HEK293 (cell line): ENCODE data around the gene IL1RAP.

Source experiments
- CTCF ChIA-PET: fragments of 350-600 bp; formaldehyde crosslinking; extraction: SDS; loops from one replicate; lab custom pipeline; 2021; ENCODE audit warnings: antibody characterized with exemption; lab: Yijun Ruan, JAX
- POLR2A ChIA-PET: fragments of 300-600 bp; formaldehyde crosslinking; extraction: SDS; loops from one replicate; lab custom pipeline; 2020; ENCODE audit warnings: antibody characterized with exemption, inconsistent platforms; lab: Yijun Ruan, JAX
- H3K27ac ChIP-seq: fragments of 200-500 bp; sonication (Bioruptor generic); 2 replicates; pipeline ENCODE4 v1.5.1; 2014; ENCODE audit warnings: low read depth, low read length, control low read depth, inconsistent platforms; ENCODE audit errors: extremely low read depth
- H3K36me3 ChIP-seq, 2 experiments: fragments of 200-500 bp in 1 of 2; sonication (Bioruptor generic) in 1 of 2; 1 replicate in 1 of 2; 2 replicates in 1 of 2; pipeline ENCODE4 v1.5.1; 2014 to 2017; ENCODE audit warnings: inconsistent platforms in 2 of 2, low read length in 2 of 2; ENCODE audit not compliant: control insufficient read depth in 2 of 2, insufficient read depth in 1 of 2
- H3K4me1 ChIP-seq: fragments of 200-500 bp; sonication (Bioruptor generic); 2 replicates; pipeline ENCODE4 v1.5.1; 2014; ENCODE audit warnings: mild to moderate bottlenecking, low read length, inconsistent platforms; ENCODE audit not compliant: control insufficient read depth, insufficient read depth
- H3K4me3 ChIP-seq: 2 replicates; pipeline ENCODE4 v1.5.1; 2011; ENCODE audit warnings: low read depth, mild to moderate bottlenecking, control low read depth, low read length, moderate library complexity
- H3K9me3 ChIP-seq: fragments of 200-500 bp; sonication (Bioruptor generic); 2 replicates; pipeline ENCODE4 v1.5.1; 2014; ENCODE audit warnings: low read depth, low read length, inconsistent platforms; ENCODE audit not compliant: control insufficient read depth, insufficient read depth
- GFI1B ChIP-seq: fragments of 450-650 bp; formaldehyde crosslinking; IDR thresholded peaks from 2 replicates; pipeline ENCODE4 v1.5.1; 2016; ENCODE audit warnings: missing biosample characterization, missing genetic modification characterization
- GLIS2 ChIP-seq: fragments of 450-650 bp; formaldehyde crosslinking; IDR thresholded peaks from 2 replicates; pipeline ENCODE4 v1.5.1; 2016; ENCODE audit warnings: missing biosample characterization, missing genetic modification characterization
- HOXA7 ChIP-seq: sonication (generic); formaldehyde crosslinking; IDR thresholded peaks from 2 replicates; pipeline ENCODE4 v1.8.1; 2022; ENCODE audit warnings: missing genetic modification reagents, borderline replicate concordance
- KLF16 ChIP-seq: fragments of 450-650 bp; formaldehyde crosslinking; IDR thresholded peaks from 2 replicates; pipeline ENCODE4 v1.5.1; 2017; ENCODE audit warnings: missing biosample characterization, missing genetic modification characterization
- KLF9 ChIP-seq: fragments of 450-650 bp; formaldehyde crosslinking; IDR thresholded peaks from 2 replicates; pipeline ENCODE4 v1.5.1; 2016; ENCODE audit warnings: missing biosample characterization, missing genetic modification characterization, low read depth
- SETDB1 ChIP-seq: IDR thresholded peaks from one replicate; pipeline ENCODE4 v1.6.1; 2017; ENCODE audit warnings: mild to moderate bottlenecking, low read length, moderate library complexity, mixed read lengths; ENCODE audit not compliant: insufficient read length
- SP2 ChIP-seq: fragments of 450-650 bp; formaldehyde crosslinking; IDR thresholded peaks from 2 replicates; pipeline ENCODE4 v1.5.1; 2016; ENCODE audit warnings: missing biosample characterization, missing genetic modification characterization
- SP7 ChIP-seq: fragments of 450-650 bp; formaldehyde crosslinking; IDR thresholded peaks from 2 replicates; pipeline ENCODE4 v1.5.1; 2016; ENCODE audit warnings: missing biosample characterization, missing genetic modification characterization
- YY1 ChIP-seq: fragments of 450-650 bp; formaldehyde crosslinking; IDR thresholded peaks from 2 replicates; pipeline ENCODE4 v1.5.1; 2018; ENCODE audit warnings: missing biosample characterization, missing genetic modification characterization
- YY2 ChIP-seq: fragments of 450-650 bp; formaldehyde crosslinking; IDR thresholded peaks from 2 replicates; pipeline ENCODE4 v1.5.1; 2016; ENCODE audit warnings: missing biosample characterization, missing genetic modification characterization
- ZBTB44 ChIP-seq: fragments of 450-650 bp; IDR thresholded peaks from 2 replicates; pipeline ENCODE4 v1.5.1; 2018; ENCODE audit warnings: missing biosample characterization, mild to moderate bottlenecking, missing genetic modification characterization
- ZFP41 ChIP-seq: fragments of 450-650 bp; formaldehyde crosslinking; IDR thresholded peaks from 2 replicates; pipeline ENCODE4 v1.5.1; 2016; ENCODE audit warnings: missing biosample characterization, missing genetic modification characterization, borderline replicate concordance
- ZFP69B ChIP-seq: fragments of 450-650 bp; formaldehyde crosslinking; IDR thresholded peaks from 2 replicates; pipeline ENCODE4 v1.5.1; 2016; ENCODE audit warnings: missing biosample characterization, missing genetic modification characterization
- ZNF114 ChIP-seq: fragments of 450-650 bp; formaldehyde crosslinking; IDR thresholded peaks from 2 replicates; pipeline ENCODE4 v1.5.0; 2017; ENCODE audit warnings: missing biosample characterization, missing genetic modification characterization
- ZNF155 ChIP-seq: fragments of 450-650 bp; formaldehyde crosslinking; IDR thresholded peaks from 2 replicates; pipeline ENCODE4 v1.5.1; 2016; ENCODE audit warnings: missing biosample characterization, missing genetic modification characterization
- ZNF211 ChIP-seq: fragments of 450-650 bp; formaldehyde crosslinking; IDR thresholded peaks from 2 replicates; pipeline ENCODE4 v1.5.1; 2016; ENCODE audit warnings: low read depth, missing biosample characterization, missing genetic modification characterization
- ZNF311 ChIP-seq: fragments of 450-650 bp; formaldehyde crosslinking; IDR thresholded peaks from 2 replicates; pipeline ENCODE4 v1.5.1; 2017; ENCODE audit warnings: missing biosample characterization, missing genetic modification characterization, borderline replicate concordance
- ZNF335 ChIP-seq: fragments of 450-650 bp; formaldehyde crosslinking; conservative IDR thresholded peaks from 2 replicates; pipeline ENCODE4 v1.5.1; 2016; ENCODE audit warnings: missing biosample characterization, missing genetic modification characterization
- ZNF416 ChIP-seq: fragments of 450-650 bp; formaldehyde crosslinking; IDR thresholded peaks from 2 replicates; pipeline ENCODE4 v1.5.1; 2016; ENCODE audit warnings: missing biosample characterization, missing genetic modification characterization
- ZNF501 ChIP-seq: fragments of 450-650 bp; formaldehyde crosslinking; IDR thresholded peaks from 2 replicates; pipeline ENCODE4 v1.5.1; 2016; ENCODE audit warnings: missing biosample characterization, missing genetic modification characterization
- ZNF529 ChIP-seq: fragments of 450-650 bp; formaldehyde crosslinking; IDR thresholded peaks from 2 replicates; pipeline ENCODE4 v1.5.1; 2017; ENCODE audit warnings: missing genetic modification characterization, missing biosample characterization; ENCODE audit not compliant: insufficient replicate concordance
- ZNF530 ChIP-seq: fragments of 450-650 bp; formaldehyde crosslinking; IDR thresholded peaks from 2 replicates; pipeline ENCODE4 v1.5.1; 2016; ENCODE audit warnings: low read depth, missing biosample characterization, missing genetic modification characterization
- ZNF600 ChIP-seq: fragments of 450-650 bp; formaldehyde crosslinking; IDR thresholded peaks from 2 replicates; pipeline ENCODE4 v1.5.1; 2016; ENCODE audit warnings: missing biosample characterization, missing genetic modification characterization
- ZNF645 ChIP-seq: fragments of 450-650 bp; formaldehyde crosslinking; IDR thresholded peaks from 2 replicates; pipeline ENCODE4; 2016; ENCODE audit warnings: missing biosample characterization, missing genetic modification characterization
- ZNF654 ChIP-seq: fragments of 450-650 bp; formaldehyde crosslinking; IDR thresholded peaks from 2 replicates; pipeline ENCODE4 v1.5.1; 2016; ENCODE audit warnings: low read depth, missing biosample characterization, missing genetic modification characterization
- ZNF701 ChIP-seq: fragments of 450-650 bp; formaldehyde crosslinking; IDR thresholded peaks from 2 replicates; pipeline ENCODE4 v1.5.1; 2016; ENCODE audit warnings: missing biosample characterization, missing genetic modification characterization
- ZNF792 ChIP-seq: fragments of 450-650 bp; formaldehyde crosslinking; IDR thresholded peaks from 2 replicates; pipeline ENCODE4 v1.5.1; 2016; ENCODE audit warnings: missing biosample characterization, missing genetic modification characterization
- ZSCAN30 ChIP-seq: fragments of 450-650 bp; IDR thresholded peaks from 2 replicates; pipeline ENCODE4 v1.5.1; 2018; ENCODE audit warnings: missing biosample characterization, mild to moderate bottlenecking, missing genetic modification characterization, moderate library complexity
- TF ChIP-seq, protein P1 (sequence below): fragments of 450-650 bp; formaldehyde crosslinking; IDR thresholded peaks from 2 replicates; pipeline ENCODE4 v1.5.1; 2016; ENCODE audit warnings: missing biosample characterization, missing genetic modification characterization
- TF ChIP-seq, protein P2 (sequence below): fragments of 450-650 bp; formaldehyde crosslinking; IDR thresholded peaks from 2 replicates; pipeline ENCODE4 v1.5.1; 2016; ENCODE audit warnings: missing biosample characterization, missing genetic modification characterization
- TF ChIP-seq, protein P3 (sequence below): fragments of 450-650 bp; formaldehyde crosslinking; IDR thresholded peaks from 2 replicates; pipeline ENCODE4 v1.5.1; 2017; ENCODE audit warnings: missing biosample characterization, missing genetic modification characterization

The IL1RAP gene

GRCh38 chr3:190504354-190505125, 9.3 kb upstream of the IL1RAP start:
- Histone ChIP-seq H3K4me3 (no peak overlapping the region), H3K4me1 (no peaks in the 10 kb centered on the region; the same call in 1 of the 2 replicates), H3K9me3 (no peaks in the 10 kb centered on the region), H3K36me3 (no peaks in the 10 kb centered on the region), H3K27ac (no peak overlapping the region)
- ChIA-PET POLR2A (interaction anchor here (1.1 kb wide), 1 partner anchor 9 kb away, joined by 5 read pairs; the partner anchor contains the start of gene IL1RAP), CTCF (interaction anchor here (0.6 to 1.7 kb wide), 4 partner anchors 8 to 194 kb away, joined by 3 to 6 read pairs (median 4); no protein-coding TSS in a partner anchor)
- TF ChIP-seq ZNF311 (tag by site-specific recombination) (no peak), GFI1B (tag by site-specific recombination) (no peak), ZNF600 (no peak), ZNF335 (no peak), SP2 (no peak), SP7 (tag by site-specific recombination) (no peak), ZNF501 (tag by site-specific recombination) (no peak), YY1 (tag by site-specific recombination) (no peak), ZFP41 (tag by site-specific recombination) (no peak), ZSCAN30 (no peak), ZBTB44 (tag by site-specific recombination) (no peak), KLF16 (tag by site-specific recombination) (no peak), ZFP69B (no peak), GLIS2 (tag by site-specific recombination) (no peak), ZNF155 (no peak)
- TF ChIP-seq, protein P1, sequence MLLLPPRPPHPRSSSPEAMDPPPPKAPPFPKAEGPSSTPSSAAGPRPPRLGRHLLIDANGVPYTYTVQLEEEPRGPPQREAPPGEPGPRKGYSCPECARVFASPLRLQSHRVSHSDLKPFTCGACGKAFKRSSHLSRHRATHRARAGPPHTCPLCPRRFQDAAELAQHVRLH (tag by site-specific recombination) = no peak
- TF ChIP-seq, protein P2, sequence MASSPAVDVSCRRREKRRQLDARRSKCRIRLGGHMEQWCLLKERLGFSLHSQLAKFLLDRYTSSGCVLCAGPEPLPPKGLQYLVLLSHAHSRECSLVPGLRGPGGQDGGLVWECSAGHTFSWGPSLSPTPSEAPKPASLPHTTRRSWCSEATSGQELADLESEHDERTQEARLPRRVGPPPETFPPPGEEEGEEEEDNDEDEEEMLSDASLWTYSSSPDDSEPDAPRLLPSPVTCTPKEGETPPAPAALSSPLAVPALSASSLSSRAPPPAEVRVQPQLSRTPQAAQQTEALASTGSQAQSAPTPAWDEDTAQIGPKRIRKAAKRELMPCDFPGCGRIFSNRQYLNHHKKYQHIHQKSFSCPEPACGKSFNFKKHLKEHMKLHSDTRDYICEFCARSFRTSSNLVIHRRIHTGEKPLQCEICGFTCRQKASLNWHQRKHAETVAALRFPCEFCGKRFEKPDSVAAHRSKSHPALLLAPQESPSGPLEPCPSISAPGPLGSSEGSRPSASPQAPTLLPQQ (tag by site-specific recombination) = no peak

DNA sequence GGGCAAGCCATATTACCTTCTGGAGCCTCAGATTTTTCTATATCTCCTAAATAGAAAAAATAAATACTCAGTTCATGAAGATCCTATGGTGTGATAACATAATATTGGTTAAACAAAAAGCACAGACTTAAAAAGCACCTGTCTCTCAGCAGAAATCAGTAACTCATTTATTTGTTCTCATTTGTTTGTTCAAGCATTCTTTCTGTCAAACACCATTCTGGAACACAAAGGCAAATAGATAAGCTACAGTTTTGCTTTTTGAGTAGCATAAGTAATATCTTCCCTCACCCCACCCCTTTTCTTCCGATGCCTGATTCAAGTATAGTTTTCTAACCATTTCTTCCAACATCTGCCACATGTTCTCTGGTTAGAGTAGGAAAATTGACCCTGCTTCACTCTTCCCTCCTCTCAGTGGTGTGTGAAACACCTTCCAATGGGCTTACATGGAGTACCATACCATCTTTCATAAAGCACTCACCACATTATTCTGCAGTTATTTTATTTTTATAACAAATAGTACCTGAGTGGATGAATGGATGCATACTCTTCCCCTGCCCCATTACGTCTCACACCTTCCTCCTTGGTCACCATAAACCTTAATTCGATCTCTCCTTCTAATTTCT, 8.4 kb upstream of the IL1RAP start:
- Histone ChIP-seq H3K4me3 (no peak overlapping the region), H3K4me1 (no peaks in the 10 kb centered on the region; the same call in 1 of the 2 replicates), H3K27ac (no peak overlapping the region), H3K9me3 (no peaks in the 10 kb centered on the region), H3K36me3 (no peaks in the 10 kb centered on the region)
- ChIA-PET POLR2A (no interaction called here), CTCF (interaction anchor here (1.6 to 1.7 kb wide), 2 partner anchors 14 to 192 kb away, joined by 4 to 6 read pairs; no protein-coding TSS in a partner anchor)
- TF ChIP-seq ZNF114 = no peak
- TF ChIP-seq, protein P3, sequence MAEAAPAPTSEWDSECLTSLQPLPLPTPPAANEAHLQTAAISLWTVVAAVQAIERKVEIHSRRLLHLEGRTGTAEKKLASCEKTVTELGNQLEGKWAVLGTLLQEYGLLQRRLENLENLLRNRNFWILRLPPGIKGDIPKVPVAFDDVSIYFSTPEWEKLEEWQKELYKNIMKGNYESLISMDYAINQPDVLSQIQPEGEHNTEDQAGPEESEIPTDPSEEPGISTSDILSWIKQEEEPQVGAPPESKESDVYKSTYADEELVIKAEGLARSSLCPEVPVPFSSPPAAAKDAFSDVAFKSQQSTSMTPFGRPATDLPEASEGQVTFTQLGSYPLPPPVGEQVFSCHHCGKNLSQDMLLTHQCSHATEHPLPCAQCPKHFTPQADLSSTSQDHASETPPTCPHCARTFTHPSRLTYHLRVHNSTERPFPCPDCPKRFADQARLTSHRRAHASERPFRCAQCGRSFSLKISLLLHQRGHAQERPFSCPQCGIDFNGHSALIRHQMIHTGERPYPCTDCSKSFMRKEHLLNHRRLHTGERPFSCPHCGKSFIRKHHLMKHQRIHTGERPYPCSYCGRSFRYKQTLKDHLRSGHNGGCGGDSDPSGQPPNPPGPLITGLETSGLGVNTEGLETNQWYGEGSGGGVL (tag by site-specific recombination) = no peak
- TF ChIP-seq ZNF416 (tag by site-specific recombination) = no peak
- TF ChIP-seq ZNF645 (tag by site-specific recombination) = no peak
- TF ChIP-seq YY2 (tag by site-specific recombination) = no peak
- no peak for TF ChIP-seq ZNF701
- no peak for TF ChIP-seq SETDB1
- no peak for TF ChIP-seq HOXA7 (CRISPR knock-in tag)
- TF ChIP-seq ZNF654 = no peak
- TF ChIP-seq KLF9 (tag by site-specific recombination) = no peak
- TF ChIP-seq ZNF792 (tag by site-specific recombination) = no peak
- no peak for TF ChIP-seq ZNF529 (tag by site-specific recombination)
- no peak for TF ChIP-seq ZNF211 (tag by site-specific recombination)
- TF ChIP-seq ZNF530 (tag by site-specific recombination) = no peak
